Measurements from ENCODE around the gene TCF7. TPM values are rescaled to one million over a fixed set of nuclear protein-coding genes. Genes with fewer than 3 reads are reported as not detected.

The TCF7 gene
- polyA plus RNA-seq (2011; rRNA removed) (2.1 and 2.7 TPM in 2 replicates), polyA minus RNA-seq (2011; rRNA and poly(A)+ RNA removed) (3.6 and 6.2 TPM in 2 replicates)

GRCh38 chr5:134113902-134114875, at the start of gene TCF7:
Gene TCF7, plus strand, starts transcription at chr5:134114681. Its CDS starts 226 bp downstream, at chr5:134114907.
- Histone ChIP-seq H3K4me3 (ENCODE audit: low read depth, low read length) (peak within 1 kb of the TSS; percentile 64), H3K27ac (ENCODE audit: low read depth, low read length) (no peak within 1 kb of the TSS), H3K27me3 (ENCODE audit: control insufficient read depth, insufficient read depth, low read length) (peaks cover 6% of the 10 kb centered on the region), H3K9me3 (ENCODE audit: control insufficient read depth, insufficient read depth, low read length) (no peaks in the 10 kb centered on the region; the same call in 1 of the 2 replicates)
- peak; percentile 55 for DNase-seq (ENCODE audit: low read depth, low spot score)
- no peak for TF ChIP-seq CTCF (IDR thresholded peaks at IDR 0.05; ENCODE audit: low read depth, low read length)
- POLR2A ChIA-PET: no interaction called here
- CTCF ChIA-PET: interaction anchor here (0.6 to 4.2 kb wide), 3 partner anchors 13 to 1748 kb away, joined by 3 to 31 read pairs (median 3); no protein-coding TSS in a partner anchor

GRCh38 chr5:134069553-134069952, 44.9 kb upstream of the TCF7 start:
- POLR2A ChIA-PET: no interaction called here
- Histone ChIP-seq H3K27ac (ENCODE audit: low read depth, low read length) (no peak overlapping the region), H3K27me3 (ENCODE audit: control insufficient read depth, insufficient read depth, low read length) (peaks cover 45% of the 10 kb centered on the region), H3K4me3 (ENCODE audit: low read depth, low read length) (no peak overlapping the region), H3K9me3 (ENCODE audit: control insufficient read depth, insufficient read depth, low read length) (no peaks in the 10 kb centered on the region; the same call in none of the 2 replicates)
- DNase-seq (ENCODE audit: low read depth, low spot score): no peak
- CTCF ChIA-PET: interaction anchor here (0.5 kb wide), 1 partner anchor 9 kb away, joined by 4 read pairs; no protein-coding TSS in a partner anchor
- TF ChIP-seq CTCF (IDR thresholded peaks at IDR 0.05; ENCODE audit: low read depth, low read length): no peak

GRCh38 chr5:134070725-134071613, 43.5 kb upstream of the TCF7 start:
- H3K4me3 ChIP-seq (ENCODE audit: low read depth, low read length): peak overlapping the region; percentile 10; the same call in 1 of the 2 replicates
- CTCF ChIA-PET: no interaction called here
- DNase-seq (ENCODE audit: low read depth, low spot score): no peak

GRCh38 chr5:134071614-134072207, 42.8 kb upstream of the TCF7 start:
- Histone ChIP-seq H3K27ac (ENCODE audit: low read depth, low read length) (no peak overlapping the region), H3K9me3 (ENCODE audit: control insufficient read depth, insufficient read depth, low read length) (no peaks in the 10 kb centered on the region; the same call in none of the 2 replicates), H3K4me3 (ENCODE audit: low read depth, low read length) (no peak overlapping the region), H3K27me3 (ENCODE audit: control insufficient read depth, insufficient read depth, low read length) (peaks cover 47% of the 10 kb centered on the region)
- no peak for TF ChIP-seq CTCF (IDR thresholded peaks at IDR 0.05; ENCODE audit: low read depth, low read length)
- POLR2A ChIA-PET: no interaction called here
- CTCF ChIA-PET: no interaction called here
- DNase-seq (ENCODE audit: low read depth, low spot score): no peak

More at GRCh38 chr5:134070725-134071613, 43.5 kb upstream of the TCF7 start:
- POLR2A ChIA-PET: no interaction called here
- no peak for TF ChIP-seq CTCF (IDR thresholded peaks at IDR 0.05; ENCODE audit: low read depth, low read length)
- Histone ChIP-seq H3K9me3 (ENCODE audit: control insufficient read depth, insufficient read depth, low read length) (no peaks in the 10 kb centered on the region; the same call in none of the 2 replicates), H3K27ac (ENCODE audit: low read depth, low read length) (no peak overlapping the region), H3K27me3 (ENCODE audit: control insufficient read depth, insufficient read depth, low read length) (peaks cover 45% of the 10 kb centered on the region)
